Suppressor macrophage treated with lipopolysaccharide for 1 hour (primary cell): ENCODE data around the gene ALDOA.
A peak's percentile ranks its signal among the peaks of the same experiment; 100 is the strongest.
"Not testable (repeated sequence)": the region's sequence is repeated elsewhere in the genome, so short reads cannot be mapped to it uniquely, and the experiment has no call there.

ENCODE experiments used
- DNase-seq, 3 donors: peaks; one replicate each; pipeline ENCODE4 v3.0.0-alpha.2; 2020 to 2022

The ALDOA gene

GRCh38 chr16:30091474-30092372, 26.2 kb downstream of the ALDOA start, which contains the start of gene TBX6:
TSS of gene TBX6 (minus strand) at chr16:30091924. CDS start at chr16:30091193, 731 bp downstream.
- DNase-seq: peak; percentile 95 to 98 (median 98)

- DNase-seq: peak; percentile 96 to 98 (median 97)
Measured at GRCh38 chr16:30092373-30093010, 26.9 kb downstream of the ALDOA start.

DNA sequence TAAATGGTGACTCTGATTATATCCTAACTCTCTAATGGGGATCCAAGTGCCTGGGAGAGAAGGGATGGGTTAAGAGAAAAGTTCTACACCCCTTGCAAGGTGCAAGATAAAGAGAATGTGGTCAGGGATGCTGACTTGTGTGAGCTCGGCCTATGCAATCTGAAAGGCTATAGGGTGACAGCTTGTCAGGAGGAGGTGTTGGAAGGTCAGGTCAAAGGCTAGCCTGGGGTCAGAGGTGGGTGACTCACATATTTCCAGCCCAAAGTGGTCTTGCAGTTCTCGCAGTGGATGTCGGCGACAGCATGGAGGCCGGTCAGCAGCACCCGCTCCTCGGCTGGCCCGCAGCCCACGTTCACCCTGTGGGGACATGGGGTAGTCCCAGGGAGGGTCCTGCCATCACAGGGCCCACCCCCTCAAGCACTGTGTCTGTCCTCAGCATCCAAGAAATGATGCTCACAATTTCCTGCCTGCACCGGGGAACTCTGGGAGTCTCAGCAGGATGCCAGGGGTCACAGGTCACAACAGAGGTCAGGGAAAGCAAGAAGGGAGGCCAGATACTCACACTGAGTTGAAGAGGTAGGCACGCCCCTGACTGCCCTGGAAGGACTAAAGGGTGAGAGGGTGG, 29.1 kb downstream of the ALDOA start:
- DNase-seq: no peak

- no peak for DNase-seq
Measured at GRCh38 chr16:30095166-30096078, 29.9 kb downstream of the ALDOA start.

- peak; percentile 78 to 94 (median 79) for DNase-seq
Measured at GRCh38 chr16:30096105-30096861, 30.7 kb downstream of the ALDOA start, which contains the start of gene YPEL3. TSS of gene YPEL3 (minus strand) at chr16:30096213. CDS start at chr16:30095482, 731 bp downstream.

- DNase-seq: peak in 2 of 3 donors; percentile 21 to 39
Measured at GRCh38 chr16:30096862-30097563, 31.5 kb downstream of the ALDOA start.

DNA sequence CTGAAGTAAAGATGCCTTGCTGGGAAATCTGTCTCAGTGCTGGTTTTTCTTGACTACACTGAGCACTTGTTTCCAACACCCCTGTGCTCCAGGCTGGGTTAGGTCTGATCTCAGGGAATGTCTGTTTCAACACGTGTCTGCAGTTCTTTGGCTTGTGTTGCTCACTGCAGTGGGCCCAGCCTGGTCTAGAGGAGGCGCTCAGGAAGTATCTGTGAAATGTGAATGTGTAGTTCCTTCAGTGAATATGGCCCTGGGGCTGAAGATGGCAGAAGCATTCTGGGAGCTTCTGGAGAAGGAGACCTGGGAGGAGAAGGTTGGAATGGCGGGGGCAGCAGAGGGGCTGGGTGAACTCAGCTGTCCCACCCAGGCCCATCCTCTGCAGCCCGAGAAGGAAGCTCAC, 38.5 kb downstream of the ALDOA start:
- no peak for DNase-seq

GRCh38 chr16:30104492-30104891, 38.9 kb downstream of the ALDOA start:
- DNase-seq: no peak

GRCh38 chr16:30108059-30108850, 42.7 kb downstream of the ALDOA start:
- no peak for DNase-seq

DNA sequence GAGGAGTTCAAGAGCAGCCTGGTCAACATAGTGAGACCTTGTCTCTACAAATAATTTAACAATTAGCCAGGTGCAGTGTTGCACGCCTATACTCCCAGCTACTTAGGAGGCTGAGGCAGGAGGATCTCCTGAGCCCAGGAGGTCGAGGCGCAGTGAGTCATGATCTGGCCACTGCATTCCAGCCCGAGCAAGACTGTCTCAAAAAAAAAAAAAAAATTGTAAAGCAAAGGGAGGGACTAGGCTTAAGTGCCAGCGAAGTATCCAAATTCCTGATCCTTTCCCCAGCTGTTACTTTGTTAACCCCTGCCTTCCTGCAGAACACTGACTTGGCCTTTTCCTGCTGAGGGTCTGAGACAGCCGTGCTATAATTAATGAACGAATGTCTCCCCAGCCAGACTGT, 45.1 kb downstream of the ALDOA start:
- no peak for DNase-seq

DNA sequence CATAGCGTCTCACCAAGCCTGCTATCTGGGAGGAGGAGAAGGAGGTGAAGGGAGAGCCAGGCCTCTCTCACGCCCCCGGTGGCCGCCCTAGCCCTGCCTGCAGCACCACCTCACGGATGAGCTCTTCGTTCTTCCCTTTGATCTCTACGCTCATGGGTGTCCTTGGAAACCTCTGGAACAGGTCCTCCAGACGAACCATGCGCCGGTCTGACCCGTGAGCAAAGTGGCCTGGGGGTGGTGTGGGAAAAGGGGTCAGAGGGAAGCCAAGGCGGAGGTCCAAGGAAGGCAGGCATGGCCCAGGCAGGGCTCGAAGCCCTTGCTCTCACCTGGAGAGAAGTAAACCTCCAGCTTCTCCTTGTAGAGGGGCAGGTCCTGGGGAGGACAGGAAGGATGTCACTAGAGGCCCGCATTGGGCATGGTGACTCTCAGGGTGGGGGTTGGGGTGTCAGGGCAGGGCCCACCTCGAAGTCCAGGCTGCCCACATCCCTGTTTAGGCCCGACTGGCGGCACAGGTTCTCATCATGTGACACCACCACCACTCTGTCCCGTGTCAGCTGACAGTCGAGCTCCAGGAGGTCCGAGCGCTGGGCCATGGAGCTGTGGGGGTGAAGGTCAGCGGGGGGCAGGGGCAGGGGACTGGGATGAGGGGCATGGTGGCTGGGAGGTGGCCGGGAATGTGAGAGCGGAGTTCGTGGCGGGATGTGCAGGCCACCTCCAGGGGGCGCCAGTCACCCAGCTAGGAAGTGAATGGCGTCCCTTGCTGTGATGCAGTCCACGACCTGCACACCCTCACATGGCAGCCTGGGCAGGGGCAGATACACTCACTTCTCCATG, 46.9 kb downstream of the ALDOA start:
- peak; percentile 56 to 82 (median 57) for DNase-seq

GRCh38 chr16:30113031-30113710, 47.6 kb downstream of the ALDOA start, which contains the start of gene GDPD3:
TSS of gene GDPD3 (minus strand) at chr16:30113537. CDS start at chr16:30113478, 59 bp downstream.
- DNase-seq: no peak

- no peak for DNase-seq
Measured at GRCh38 chr16:30113711-30114333, 48.3 kb downstream of the ALDOA start.

- DNase-seq: no peak
Measured at GRCh38 chr16:30114411-30114810, 48.9 kb downstream of the ALDOA start.

GRCh38 chr16:30114833-30115232, 49.3 kb downstream of the ALDOA start:
- not testable (repeated sequence) for DNase-seq

GRCh38 chr16:30115238-30115637, 49.7 kb downstream of the ALDOA start:
- no peak for DNase-seq

- no peak for DNase-seq
Measured at GRCh38 chr16:30116291-30117207, 51.0 kb downstream of the ALDOA start.
